GM19397 (cell line): ENCODE results near the gene ZNF664.

ENCODE experiments used
- ATAC-seq: cut with Tn5 transposase; IDR thresholded peaks from one replicate; pipeline ENCODE4 v1.9.1; 2021; ENCODE audit warnings: mild to moderate bottlenecking, moderate library complexity; ENCODE audit not compliant: unreplicated experiment

Gene ZNF664

GRCh38 chr12:124027753-124028554, 54.9 kb downstream of the ZNF664 start:
- ATAC-seq, result no peak

DNA sequence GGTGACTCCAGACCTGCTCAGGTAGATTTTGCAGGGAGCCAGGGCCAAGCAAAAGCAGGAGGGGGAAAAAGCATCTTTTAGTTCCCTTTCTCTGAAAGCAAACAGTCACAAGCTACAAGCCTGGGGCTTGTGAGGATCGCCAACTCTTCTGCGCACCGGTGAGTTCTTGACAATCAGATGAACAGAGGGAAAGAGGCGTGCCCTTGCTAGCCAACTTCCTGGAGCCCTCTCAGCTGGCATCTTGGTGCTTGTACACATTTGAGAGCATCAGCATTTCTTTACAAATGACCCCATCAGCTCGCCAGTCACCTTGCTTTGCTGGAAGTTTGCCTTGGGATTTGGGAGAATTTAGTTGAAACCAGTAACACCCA, 55.5 kb downstream of the ZNF664 start:
- ATAC-seq, result no peak

DNA sequence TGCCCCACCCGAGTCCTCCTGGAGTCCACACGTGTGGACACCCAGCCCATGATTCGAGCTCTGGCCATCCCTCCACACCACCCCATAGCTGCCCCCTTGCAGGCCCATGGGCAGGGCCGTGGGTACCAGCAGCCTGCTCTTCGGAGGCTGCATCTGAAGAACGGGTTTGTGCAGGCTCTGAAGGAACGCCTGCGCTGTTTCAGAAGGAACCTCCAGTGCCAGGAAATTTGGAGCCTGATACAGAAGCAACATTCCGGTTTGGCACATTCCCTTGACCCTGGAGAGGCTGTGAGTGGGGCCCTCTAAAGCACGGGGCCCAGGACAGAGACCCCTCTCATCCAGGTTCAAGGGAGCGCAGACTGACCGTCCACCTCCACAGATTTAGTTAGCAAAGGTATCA, 57.0 kb downstream of the ZNF664 start:
- ATAC-seq, result no peak

DNA sequence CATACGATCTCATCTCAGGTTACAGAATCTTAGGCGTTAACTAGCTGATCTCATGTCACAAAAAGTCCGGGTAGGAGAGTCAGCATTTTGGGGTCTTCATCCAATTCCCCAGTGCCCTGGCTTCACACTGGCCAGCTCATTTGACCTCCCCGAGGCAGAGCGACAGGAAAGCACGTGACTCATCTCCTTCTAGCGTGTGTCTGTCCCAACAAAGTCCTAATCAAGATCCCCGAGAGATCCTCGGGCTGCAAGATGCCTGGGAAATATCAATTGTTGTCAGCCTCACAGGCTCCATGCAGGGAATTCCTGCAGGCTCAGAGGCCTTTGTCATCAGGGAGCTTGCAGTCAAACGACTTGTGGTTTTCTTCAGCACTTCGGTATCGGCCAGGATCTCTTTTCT, 57.5 kb downstream of the ZNF664 start:
- ATAC-seq, result no peak

GRCh38 chr12:124031058-124031457, 58.0 kb downstream of the ZNF664 start:
- no peak for ATAC-seq

DNA sequence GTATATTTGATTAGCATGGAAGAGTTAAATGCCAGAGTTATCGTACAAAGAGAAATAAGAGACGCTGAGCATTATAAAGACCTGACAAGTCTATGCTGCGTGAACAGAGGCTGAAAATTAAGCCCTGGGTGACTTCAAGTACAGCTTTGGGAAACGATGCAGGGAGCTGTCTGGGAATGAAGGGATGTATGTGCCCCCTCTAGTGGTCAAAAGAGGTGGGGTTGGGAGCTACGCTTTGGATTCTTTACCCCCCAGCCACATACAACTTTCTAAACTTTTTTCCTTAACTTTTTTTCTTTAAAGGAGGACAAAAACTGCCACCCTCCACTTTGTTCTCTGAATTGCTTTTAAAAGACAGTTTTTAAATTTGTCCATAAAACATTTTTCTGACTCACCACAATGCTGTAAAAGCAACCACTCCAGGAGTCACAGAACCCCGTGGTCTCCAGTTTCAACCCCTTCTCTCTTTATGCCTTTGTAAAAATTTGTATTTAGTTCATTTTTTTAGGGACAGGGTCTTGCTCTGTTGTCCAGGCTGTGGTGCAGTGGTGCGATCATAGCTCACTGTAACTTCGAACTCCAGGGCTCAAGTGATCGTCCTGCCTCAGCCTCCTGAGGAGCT, 59.4 kb downstream of the ZNF664 start:
- ATAC-seq, result no peak

DNA sequence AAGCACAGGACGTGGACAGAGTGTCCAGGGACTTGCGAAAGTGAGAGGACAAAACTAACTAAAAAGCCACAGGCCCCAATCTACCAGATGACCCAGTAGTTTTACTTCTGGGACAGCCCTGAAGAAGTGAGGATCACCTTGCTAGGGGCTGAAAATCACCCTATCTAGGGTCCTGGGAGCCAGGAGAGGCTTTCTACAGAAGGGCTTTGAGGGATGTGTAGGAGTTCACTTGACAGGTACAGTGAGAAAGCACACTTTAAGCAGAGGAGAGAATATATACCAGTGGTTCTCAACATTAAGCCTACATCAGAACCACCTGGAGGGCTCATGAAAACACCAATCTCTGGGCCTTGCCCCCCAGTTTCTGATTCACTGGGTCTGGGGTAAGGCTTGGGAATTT, 60.8 kb downstream of the ZNF664 start:
- no peak for ATAC-seq

GRCh38 chr12:124034297-124034696, 61.3 kb downstream of the ZNF664 start:
- ATAC-seq, result no peak

DNA sequence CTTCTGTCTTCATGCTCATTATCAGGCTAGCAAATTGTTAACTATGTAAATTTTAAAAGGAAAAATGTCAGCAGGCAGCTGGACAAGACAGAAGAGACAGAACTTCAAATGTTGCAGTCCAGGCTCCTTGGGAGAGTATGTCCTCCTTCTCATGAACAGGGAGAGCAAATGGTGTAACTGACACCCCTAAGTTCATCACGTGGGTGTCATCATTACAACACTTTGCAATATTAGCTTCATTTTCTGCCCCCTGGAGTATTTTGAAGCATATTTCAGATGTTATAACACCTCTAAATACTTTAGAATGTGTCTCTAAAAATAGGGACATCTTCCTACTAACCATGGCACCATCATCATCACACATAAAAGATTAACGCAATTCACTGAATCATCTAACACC, 62.1 kb downstream of the ZNF664 start:
- no peak for ATAC-seq

- no peak for ATAC-seq
These were observed 63.2 kb downstream of the ZNF664 start for GRCh38 chr12:124036171-124036598.

DNA sequence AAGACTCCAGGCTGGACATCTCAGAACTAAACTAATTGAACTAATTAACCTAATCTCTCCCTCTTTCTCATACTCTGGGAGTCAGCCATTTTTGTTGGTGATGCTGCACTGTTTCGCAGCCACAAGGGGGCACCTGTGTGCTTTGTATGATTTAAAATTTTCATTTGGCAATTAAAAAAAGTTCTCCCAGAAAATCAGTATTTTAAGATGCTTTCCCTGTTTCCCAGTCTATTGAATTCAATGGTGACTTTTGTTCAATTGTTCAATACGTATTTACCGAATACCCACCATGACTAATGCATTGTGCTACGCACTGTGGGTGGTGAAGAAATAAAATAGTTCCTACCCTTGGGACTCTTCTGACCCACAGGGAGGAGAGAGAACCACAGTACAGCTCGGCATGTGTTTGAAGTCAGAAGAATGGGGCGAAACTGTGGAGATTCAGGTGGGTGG, 63.7 kb downstream of the ZNF664 start:
- no peak for ATAC-seq

DNA sequence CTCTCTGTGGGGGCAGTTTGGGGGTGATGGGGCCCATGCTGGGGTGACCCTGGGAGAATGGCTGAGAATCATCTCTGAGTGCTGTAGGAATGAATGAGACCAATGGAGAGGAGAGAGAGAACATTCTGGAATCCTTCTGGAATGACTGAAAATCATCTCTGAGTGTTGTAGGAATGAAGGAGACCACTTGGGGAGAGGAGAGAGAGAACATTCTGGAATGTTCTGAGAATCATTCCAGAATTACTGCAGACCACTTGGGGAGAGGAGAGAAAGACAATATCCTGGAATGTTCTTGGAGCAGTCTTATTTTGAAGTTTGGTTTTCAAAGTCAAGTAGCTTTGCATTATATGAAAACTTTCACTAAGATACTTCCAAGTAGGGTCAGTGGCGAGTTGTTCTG, 64.3 kb downstream of the ZNF664 start:
- ATAC-seq, result no peak

DNA sequence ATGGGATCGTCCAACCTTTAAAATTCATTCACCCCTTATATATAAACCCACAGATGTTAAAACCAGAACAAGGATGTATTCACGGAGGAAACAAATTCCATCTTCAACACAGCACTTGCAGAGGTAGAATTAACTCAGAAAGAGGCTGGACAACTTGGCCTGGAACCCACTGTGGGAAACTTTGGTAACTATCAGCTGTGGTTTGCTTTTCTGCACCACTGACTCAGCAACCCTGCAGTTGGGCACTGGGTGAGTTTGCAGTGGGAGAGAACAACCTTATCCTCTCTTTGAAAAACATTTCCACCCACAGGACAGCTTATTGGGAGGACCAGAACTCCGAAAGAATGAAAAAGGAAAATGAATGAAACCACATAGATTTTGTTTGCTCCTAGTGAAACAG, 66.3 kb downstream of the ZNF664 start:
- no peak for ATAC-seq

GRCh38 chr12:124040291-124040690, 67.3 kb downstream of the ZNF664 start:
- no peak for ATAC-seq

GRCh38 chr12:124040737-124041136, 67.7 kb downstream of the ZNF664 start:
- ATAC-seq, result no peak

DNA sequence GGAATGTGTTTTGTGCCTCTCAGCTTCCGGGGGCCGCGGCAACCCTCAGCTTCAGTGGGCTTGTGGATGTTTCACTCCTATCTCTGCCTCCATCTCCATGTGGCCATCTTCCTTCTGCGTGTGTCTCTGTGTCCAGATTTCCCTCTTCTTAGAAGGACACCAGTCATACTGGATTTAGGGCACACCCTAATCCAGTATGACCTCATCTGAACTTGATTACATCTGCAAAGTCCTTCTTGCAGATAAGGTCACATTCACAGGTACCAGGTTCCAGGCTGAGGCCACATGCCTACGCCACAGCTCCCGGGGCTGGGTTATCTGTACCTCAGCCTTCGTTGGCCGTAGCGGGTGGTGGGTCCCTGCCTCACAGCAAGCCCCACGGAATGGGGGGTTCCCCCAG, 68.9 kb downstream of the ZNF664 start:
- ATAC-seq, result no peak

- ATAC-seq, result no peak
These were observed 71.0 kb downstream of the ZNF664 start for GRCh38 chr12:124044021-124044420.

GRCh38 chr12:124044809-124045321, 71.8 kb downstream of the ZNF664 start:
- ATAC-seq, result no peak

DNA sequence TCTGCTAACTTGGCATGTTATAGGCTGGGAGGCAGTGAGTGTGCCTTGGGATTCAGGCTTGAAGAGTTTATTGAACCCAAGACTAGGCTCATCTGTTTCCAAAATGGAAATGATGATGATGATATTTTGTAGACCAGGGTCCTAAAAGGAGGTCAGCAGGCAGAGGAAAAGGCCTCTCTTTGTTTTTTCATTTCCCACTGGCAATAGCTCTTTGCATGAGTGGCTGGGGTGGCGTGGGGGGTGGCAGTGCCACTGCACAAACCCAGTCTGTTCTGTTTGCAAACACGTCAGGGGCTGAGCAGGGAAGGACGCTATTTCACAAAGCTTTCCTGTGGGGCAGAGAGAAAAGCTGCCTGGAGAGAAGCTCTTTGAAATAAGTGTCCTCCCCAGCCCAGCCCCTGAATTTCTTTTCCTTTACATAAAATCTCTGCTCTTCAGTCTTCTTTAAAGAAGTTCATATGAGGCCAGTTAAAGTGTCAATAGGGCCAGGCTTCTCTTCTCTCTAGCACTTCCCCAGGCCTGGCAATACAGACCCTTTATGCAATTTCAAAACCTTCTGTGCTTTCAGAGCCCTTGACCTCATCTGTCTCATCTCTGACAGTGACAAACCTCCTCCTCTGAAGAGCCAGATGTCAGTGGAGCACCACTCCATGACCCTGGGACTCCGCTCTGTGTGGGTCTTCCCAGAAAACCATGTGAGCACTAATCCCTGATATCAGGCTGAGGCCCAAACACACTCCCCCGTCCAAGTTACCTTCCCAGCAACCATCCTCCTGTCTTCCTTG, 72.8 kb downstream of the ZNF664 start:
- ATAC-seq, result no peak

GRCh38 chr12:124046456-124046740, 73.4 kb downstream of the ZNF664 start:
- no peak for ATAC-seq

DNA sequence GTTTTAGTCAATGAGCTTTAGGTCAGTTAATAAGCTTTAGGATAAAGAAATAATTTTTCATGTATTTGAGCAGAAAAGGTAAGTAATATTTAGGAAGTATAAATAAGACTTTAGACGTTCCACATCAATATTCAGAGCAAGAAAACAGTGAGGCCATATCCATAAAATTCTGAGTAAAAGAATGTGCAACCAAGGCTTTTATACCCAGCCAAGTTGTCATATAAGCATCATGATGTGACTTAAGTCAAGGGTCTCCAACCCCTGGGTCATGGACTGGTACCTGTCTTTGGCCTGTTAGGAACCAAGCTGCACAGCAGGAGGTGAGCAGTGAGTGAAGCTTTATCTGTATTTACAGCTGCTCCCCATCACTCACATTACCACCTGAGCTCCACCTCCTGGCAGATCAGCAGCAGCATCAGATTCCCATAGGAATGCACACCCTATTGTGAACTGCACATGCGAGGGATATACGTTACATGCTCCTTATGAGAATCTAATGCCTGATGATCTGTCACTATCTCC, 74.1 kb downstream of the ZNF664 start:
- no peak for ATAC-seq
